Measurements from ENCODE around the gene BMPR2.
"Not testable (repeated sequence)": the region's sequence is repeated elsewhere in the genome, so short reads cannot be mapped to it uniquely, and the experiment has no call there.

The BMPR2 gene

GRCh38 chr2:202455114-202455513 is 79.0 kb downstream of the BMPR2 start:
- DNase-seq = no peak

- DNase-seq = no peak
Observed at GRCh38 chr2:202460119-202460518, 84.0 kb downstream of the BMPR2 start.

- no peak for DNase-seq
Observed at GRCh38 chr2:202479090-202479489, 103.0 kb downstream of the BMPR2 start.

- DNase-seq = no peak
Observed at GRCh38 chr2:202479610-202480009, 103.5 kb downstream of the BMPR2 start.

- no peak for DNase-seq
Observed at GRCh38 chr2:202486351-202486750, 110.2 kb downstream of the BMPR2 start.

GRCh38 chr2:202488671-202489070 is 112.5 kb downstream of the BMPR2 start:
- DNase-seq = no peak

- no peak for DNase-seq
Observed at GRCh38 chr2:202490479-202490878, 114.4 kb downstream of the BMPR2 start.

- no peak for DNase-seq
Observed at GRCh38 chr2:202491514-202491913, 115.4 kb downstream of the BMPR2 start.

GRCh38 chr2:202494300-202495229 is 118.4 kb downstream of the BMPR2 start:
- DNase-seq = no peak

- DNase-seq = no peak
Observed at GRCh38 chr2:202495230-202495604, 119.1 kb downstream of the BMPR2 start.

GRCh38 chr2:202496835-202497472 is 120.8 kb downstream of the BMPR2 start:
- DNase-seq = not testable (repeated sequence)

- not testable (repeated sequence) for DNase-seq
Observed at GRCh38 chr2:202497473-202497866, 121.3 kb downstream of the BMPR2 start.

- not testable (repeated sequence) for DNase-seq
Observed at GRCh38 chr2:202499841-202500240, 123.7 kb downstream of the BMPR2 start.

GRCh38 chr2:202503276-202503675 is 127.1 kb downstream of the BMPR2 start:
- DNase-seq = not testable (repeated sequence)

GRCh38 chr2:202508686-202509085 is 132.6 kb downstream of the BMPR2 start:
- DNase-seq = no peak

- no peak for DNase-seq
Observed at GRCh38 chr2:202510911-202511310, 134.8 kb downstream of the BMPR2 start.

GRCh38 chr2:202512176-202512575 is 136.0 kb downstream of the BMPR2 start:
- no peak for DNase-seq

- no peak for DNase-seq
Observed at GRCh38 chr2:202514732-202515131, 138.6 kb downstream of the BMPR2 start.

GRCh38 chr2:202519453-202519852 is 143.3 kb downstream of the BMPR2 start:
- DNase-seq = no peak

GRCh38 chr2:202521470-202521869 is 145.3 kb downstream of the BMPR2 start:
- DNase-seq = no peak

GRCh38 chr2:202529389-202529788 is 153.3 kb downstream of the BMPR2 start:
- DNase-seq = no peak

GRCh38 chr2:202530038-202530437 is 153.9 kb downstream of the BMPR2 start:
- no peak for DNase-seq

- DNase-seq = not testable (repeated sequence)
Observed at GRCh38 chr2:202535290-202535689, 159.2 kb downstream of the BMPR2 start.

- DNase-seq = no peak
Observed at GRCh38 chr2:202541137-202541536, 165.0 kb downstream of the BMPR2 start.
